GM10266 (cell line): Measurements from ENCODE around the gene GRID2.
"Not testable (repeated sequence)": the region's sequence is repeated elsewhere in the genome, so short reads cannot be mapped to it uniquely, and the experiment has no call there.

Source experiments
- DNase-seq: peaks from one replicate; pipeline ENCODE4 v3.0.0; 2012; ENCODE audit errors: extremely low spot score
- TF ChIP-seq, protein P1 (sequence below): IDR thresholded peaks from 2 replicates; pipeline ENCODE4 v1.5.1; 2012; ENCODE audit warnings: mild to moderate bottlenecking, low read depth; ENCODE audit not compliant: control insufficient read depth, insufficient read depth; ENCODE audit errors: missing control alignments

The GRID2 gene

DNA sequence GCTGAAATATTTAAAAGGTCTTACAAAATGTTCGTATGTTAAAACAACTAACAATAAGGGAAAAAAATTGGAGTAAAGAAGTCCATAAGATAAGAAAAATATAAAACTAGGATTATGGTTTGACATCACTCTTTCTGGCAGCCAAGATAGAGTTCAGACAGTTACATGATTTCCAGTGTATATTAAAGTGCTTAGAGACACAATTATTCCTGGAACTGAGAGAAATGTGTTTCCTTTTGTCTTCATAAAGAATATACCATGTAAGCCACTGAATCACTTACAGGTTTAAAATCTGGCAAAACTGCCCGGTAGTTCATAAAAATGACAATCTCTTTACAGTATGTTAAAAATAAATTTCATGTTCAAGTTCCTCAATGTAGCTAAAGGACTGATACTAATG, 986.1 kb downstream of the GRID2 start:
- DNase-seq = no peak
- TF ChIP-seq, protein P1, sequence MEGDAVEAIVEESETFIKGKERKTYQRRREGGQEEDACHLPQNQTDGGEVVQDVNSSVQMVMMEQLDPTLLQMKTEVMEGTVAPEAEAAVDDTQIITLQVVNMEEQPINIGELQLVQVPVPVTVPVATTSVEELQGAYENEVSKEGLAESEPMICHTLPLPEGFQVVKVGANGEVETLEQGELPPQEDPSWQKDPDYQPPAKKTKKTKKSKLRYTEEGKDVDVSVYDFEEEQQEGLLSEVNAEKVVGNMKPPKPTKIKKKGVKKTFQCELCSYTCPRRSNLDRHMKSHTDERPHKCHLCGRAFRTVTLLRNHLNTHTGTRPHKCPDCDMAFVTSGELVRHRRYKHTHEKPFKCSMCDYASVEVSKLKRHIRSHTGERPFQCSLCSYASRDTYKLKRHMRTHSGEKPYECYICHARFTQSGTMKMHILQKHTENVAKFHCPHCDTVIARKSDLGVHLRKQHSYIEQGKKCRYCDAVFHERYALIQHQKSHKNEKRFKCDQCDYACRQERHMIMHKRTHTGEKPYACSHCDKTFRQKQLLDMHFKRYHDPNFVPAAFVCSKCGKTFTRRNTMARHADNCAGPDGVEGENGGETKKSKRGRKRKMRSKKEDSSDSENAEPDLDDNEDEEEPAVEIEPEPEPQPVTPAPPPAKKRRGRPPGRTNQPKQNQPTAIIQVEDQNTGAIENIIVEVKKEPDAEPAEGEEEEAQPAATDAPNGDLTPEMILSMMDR = no peak

DNA sequence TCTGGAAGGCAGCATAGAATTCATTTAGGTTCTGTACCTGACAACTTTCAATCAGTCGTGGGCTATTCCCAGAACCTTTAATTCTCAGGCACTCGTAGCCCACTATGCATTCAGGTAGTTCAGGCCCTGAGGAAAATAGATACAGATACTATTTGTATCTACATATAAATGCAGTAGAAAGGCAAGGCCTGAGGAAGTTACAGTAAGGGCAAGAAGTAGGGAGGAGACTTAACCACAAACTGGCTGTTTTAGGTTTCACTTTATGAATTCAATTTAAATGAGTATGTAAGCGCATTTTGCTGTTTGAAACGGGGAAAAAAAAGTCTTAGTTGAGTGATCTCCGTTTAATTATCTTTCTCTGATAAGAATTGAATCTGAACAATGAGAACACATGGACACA, 995.4 kb downstream of the GRID2 start:
- no peak for DNase-seq
- TF ChIP-seq, protein P1 = no peak

DNA sequence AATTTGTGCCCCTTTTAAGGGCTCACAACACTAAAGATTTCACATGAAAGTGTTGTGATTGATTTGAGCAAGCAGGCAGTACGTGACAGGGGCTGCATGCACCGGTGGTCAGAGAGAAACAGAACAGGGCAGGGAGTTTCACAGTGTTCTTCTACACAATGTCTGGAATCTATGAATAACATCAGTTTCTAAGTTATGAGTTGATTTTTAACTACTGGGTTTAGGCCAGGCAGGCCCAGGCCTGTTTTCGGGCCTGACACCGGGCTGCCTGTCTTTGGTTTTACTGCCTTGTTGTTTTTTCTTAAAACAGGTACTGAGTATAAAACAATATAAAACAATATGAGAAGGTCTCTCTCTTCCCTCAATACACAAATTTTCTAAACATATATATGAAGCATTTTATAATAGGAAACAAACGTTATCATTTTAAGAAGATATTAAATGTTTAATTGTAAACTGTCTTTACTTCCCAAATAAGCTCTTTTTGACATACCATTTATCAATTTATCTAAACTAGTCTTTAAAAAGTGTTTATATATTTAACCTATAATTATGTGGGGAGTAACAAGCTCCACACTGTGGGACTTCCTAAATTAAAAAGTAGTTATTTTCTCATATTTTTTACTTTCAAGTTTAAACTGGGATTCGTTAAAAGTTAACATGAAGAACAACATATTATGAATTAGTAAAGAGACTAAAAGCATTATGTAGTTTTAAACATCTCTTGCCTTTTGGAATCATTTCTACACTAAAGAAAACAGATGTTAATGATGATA, 997.2 kb downstream of the GRID2 start:
- not testable (repeated sequence) for DNase-seq

DNA sequence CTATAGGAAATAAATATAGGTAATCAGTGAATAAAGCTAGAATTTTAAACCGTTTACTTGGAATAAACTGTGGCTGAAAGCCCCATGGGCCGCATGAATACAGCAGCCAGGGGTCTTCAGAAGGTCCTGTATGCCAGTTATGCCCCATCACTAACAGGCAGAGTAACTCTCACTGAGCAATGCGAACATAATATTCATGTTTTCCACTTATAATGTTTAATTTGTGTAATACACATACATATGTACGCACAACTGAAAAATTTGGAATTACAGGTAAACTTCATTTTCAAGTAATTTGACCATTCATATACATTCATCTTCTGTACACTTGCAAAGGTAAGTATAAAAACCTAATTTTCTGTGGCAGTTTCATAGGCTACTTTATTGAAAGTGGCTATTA, 998.5 kb downstream of the GRID2 start:
- TF ChIP-seq, protein P1 = no peak

DNA sequence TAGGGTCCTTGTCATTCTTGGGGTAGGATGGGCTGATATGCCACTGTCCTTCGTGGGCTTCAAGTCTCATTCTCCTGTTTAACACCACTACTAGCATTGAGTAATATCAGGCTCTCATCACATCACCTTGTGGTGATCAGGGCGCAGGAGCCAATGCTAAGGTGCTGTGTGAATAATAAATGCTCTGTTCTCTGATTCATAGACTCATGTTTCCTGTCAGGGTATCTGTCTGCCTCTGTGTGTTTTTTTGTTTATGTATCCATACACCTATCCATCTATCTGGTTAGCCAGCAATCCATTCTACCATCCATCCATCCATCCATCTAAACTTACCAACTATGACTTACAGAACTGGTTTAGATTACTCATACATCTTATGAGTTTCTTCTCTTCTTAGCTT, 999.7 kb downstream of the GRID2 start:
- TF ChIP-seq, protein P1 = no peak
- no peak for DNase-seq

More for the DNA sequence above, 998.5 kb downstream of the GRID2 start:
- DNase-seq = no peak

DNA sequence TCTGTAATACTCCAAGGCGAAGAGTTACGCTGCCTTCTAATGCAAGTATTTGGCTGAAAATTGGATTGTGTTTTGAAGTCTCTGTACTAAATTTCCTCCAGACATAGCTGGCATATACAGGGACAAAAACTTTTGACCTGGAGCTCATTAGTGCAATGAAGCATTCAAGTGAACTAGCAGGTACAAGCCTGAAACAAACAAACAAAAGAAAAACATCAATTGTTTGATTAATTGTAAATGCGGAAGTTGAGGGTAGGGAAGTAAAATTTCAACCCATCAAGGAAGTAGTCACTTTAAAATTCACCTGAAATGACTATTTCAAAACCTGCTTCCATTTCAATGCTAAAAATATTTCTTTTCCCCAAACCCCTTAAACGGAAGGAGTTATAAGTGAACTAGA, 1008.5 kb downstream of the GRID2 start:
- no peak for DNase-seq
- TF ChIP-seq, protein P1 = no peak

DNA sequence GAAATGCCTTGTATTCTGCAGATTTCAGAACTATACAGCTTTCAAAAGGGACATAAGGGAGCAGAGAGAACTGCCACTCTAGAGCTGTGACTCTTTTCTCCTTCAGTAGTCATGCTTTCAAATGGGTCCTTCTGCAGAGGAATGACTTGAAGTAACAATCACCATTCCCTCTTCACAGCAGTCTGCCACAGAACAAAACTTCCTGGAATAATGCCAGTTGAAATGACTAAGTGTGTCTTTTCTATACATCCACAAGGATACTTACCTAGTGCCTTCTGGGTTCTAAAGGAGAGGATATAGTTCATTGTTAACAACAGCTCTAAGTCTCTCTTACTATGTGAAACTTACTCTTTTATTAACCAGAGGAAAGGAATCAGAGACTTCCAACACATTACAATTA, 1009.4 kb downstream of the GRID2 start:
- TF ChIP-seq, protein P1 = no peak

DNA sequence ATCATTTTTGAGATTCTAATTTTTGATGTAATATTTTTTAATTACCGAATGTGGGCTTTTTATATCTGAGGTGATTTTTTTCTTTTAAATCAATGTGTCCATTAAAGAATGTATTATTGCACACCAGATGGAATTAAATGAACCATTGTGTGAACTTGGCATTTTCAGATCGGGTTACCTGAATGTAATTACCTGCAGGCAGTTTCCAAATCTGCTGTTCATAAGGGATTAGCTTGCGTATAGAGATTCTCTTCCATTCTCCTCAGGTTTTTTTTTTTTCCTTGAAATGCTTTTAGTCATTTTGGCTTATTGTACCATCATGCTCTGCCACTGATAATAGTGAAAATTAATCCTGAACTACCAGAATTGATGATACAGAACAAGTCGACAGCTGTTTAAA, 1013.3 kb downstream of the GRID2 start:
- DNase-seq = no peak
- TF ChIP-seq, protein P1 = no peak

More for the DNA sequence above, 1009.4 kb downstream of the GRID2 start:
- no peak for DNase-seq
